CD4-positive, alpha-beta T cell treated with Interleukin-6 at 100 ng/mL for 8 hours (primary cell): ENCODE results near the gene GPR12.
A peak's percentile ranks its signal among the peaks of the same experiment; 100 is the strongest.
"Not testable (repeated sequence)": the region's sequence is repeated elsewhere in the genome, so short reads cannot be mapped to it uniquely, and the experiment has no call there.

Experiments
- DNase-seq: peaks from one replicate; pipeline ENCODE4 v3.0.0-alpha.2; 2020; ENCODE audit warnings: mixed read lengths, low spot score

The GPR12 gene

GRCh38 chr13:26747706-26748105 is 12.9 kb downstream of the GPR12 start:
- DNase-seq = no peak

GRCh38 chr13:26743971-26744370 is 16.6 kb downstream of the GPR12 start:
- DNase-seq = no peak

- DNase-seq = no peak
Observed at GRCh38 chr13:26742691-26743358, 17.8 kb downstream of the GPR12 start.

GRCh38 chr13:26735677-26736076 is 24.9 kb downstream of the GPR12 start:
- DNase-seq = no peak

- DNase-seq = no peak
Observed at GRCh38 chr13:26727633-26728032, 33.0 kb downstream of the GPR12 start.

GRCh38 chr13:26727122-26727521 is 33.5 kb downstream of the GPR12 start:
- DNase-seq = no peak

GRCh38 chr13:26726684-26727083 is 33.9 kb downstream of the GPR12 start:
- DNase-seq = no peak

GRCh38 chr13:26723620-26724019 is 37.0 kb downstream of the GPR12 start:
- DNase-seq = not testable (repeated sequence)

GRCh38 chr13:26722321-26722720 is 38.3 kb downstream of the GPR12 start:
- DNase-seq = no peak

GRCh38 chr13:26721251-26722121 is 39.1 kb downstream of the GPR12 start:
- DNase-seq = peak; percentile 38

- DNase-seq = no peak
Observed at GRCh38 chr13:26719356-26719945, 41.1 kb downstream of the GPR12 start.

- DNase-seq = no peak
Observed at GRCh38 chr13:26718872-26719271, 41.7 kb downstream of the GPR12 start.

GRCh38 chr13:26718146-26718545 is 42.4 kb downstream of the GPR12 start:
- no peak for DNase-seq

- no peak for DNase-seq
Observed at GRCh38 chr13:26716984-26717383, 43.6 kb downstream of the GPR12 start.

- DNase-seq = no peak
Observed at GRCh38 chr13:26713341-26713740, 47.2 kb downstream of the GPR12 start.

- no peak for DNase-seq
Observed at GRCh38 chr13:26711211-26711610, 49.4 kb downstream of the GPR12 start.

GRCh38 chr13:26710166-26710565 is 50.4 kb downstream of the GPR12 start:
- DNase-seq = no peak

- no peak for DNase-seq
Observed at GRCh38 chr13:26709461-26709860, 51.1 kb downstream of the GPR12 start.

GRCh38 chr13:26708007-26708297 is 52.6 kb downstream of the GPR12 start:
- DNase-seq = no peak

GRCh38 chr13:26707122-26708006 is 53.2 kb downstream of the GPR12 start:
- DNase-seq = peak; percentile 16

- DNase-seq = no peak
Observed at GRCh38 chr13:26706381-26706780, 54.2 kb downstream of the GPR12 start.

GRCh38 chr13:26705536-26705935 is 55.0 kb downstream of the GPR12 start:
- DNase-seq = no peak
